HT1080 (cell line): ENCODE results near the gene CORO1C. TPM values are rescaled to one million over a fixed set of nuclear protein-coding genes. Genes with fewer than 3 reads are reported as not detected.
A peak's percentile ranks its signal among the peaks of the same experiment; 100 is the strongest.
"Not testable (repeated sequence)": the region's sequence is repeated elsewhere in the genome, so short reads cannot be mapped to it uniquely, and the experiment has no call there.

ENCODE experiments used
- DNase-seq: peaks from one replicate; pipeline ENCODE4 v3.0.0-alpha.2; 2015; ENCODE audit warnings: low read depth
- total RNA-seq: library from RNA; depleted of rRNA; stranded (reverse); fragments of >200 nt; shearing (Covaris generic); gene quantifications from 2 replicates; pipeline ENCODE4 v1.2.3, GENCODE V29; 2014

The CORO1C gene
- total RNA-seq, 1 experiment from 2014 or later: 210 TPM

- no peak for DNase-seq
Measured at GRCh38 chr12:108676707-108677106, 54.6 kb downstream of the CORO1C start.

- no peak for DNase-seq
Measured at GRCh38 chr12:108675792-108676191, 55.5 kb downstream of the CORO1C start.

- DNase-seq: no peak
Measured at GRCh38 chr12:108672054-108672453, 59.3 kb downstream of the CORO1C start.

GRCh38 chr12:108671110-108671509, 60.2 kb downstream of the CORO1C start:
- DNase-seq: no peak

- DNase-seq: no peak
Measured at GRCh38 chr12:108670066-108670631, 61.2 kb downstream of the CORO1C start.

GRCh38 chr12:108668542-108668941, 62.8 kb downstream of the CORO1C start:
- no peak for DNase-seq

GRCh38 chr12:108668063-108668462, 63.3 kb downstream of the CORO1C start:
- no peak for DNase-seq

- no peak for DNase-seq
Measured at GRCh38 chr12:108667349-108667748, 64.0 kb downstream of the CORO1C start.

GRCh38 chr12:108666401-108666881, 64.9 kb downstream of the CORO1C start:
- DNase-seq: no peak

- DNase-seq: no peak
Measured at GRCh38 chr12:108665608-108666202, 65.6 kb downstream of the CORO1C start.

- peak; percentile 92 for DNase-seq
Measured at GRCh38 chr12:108664338-108665258, 66.7 kb downstream of the CORO1C start.

- DNase-seq: no peak
Measured at GRCh38 chr12:108663324-108664015, 67.8 kb downstream of the CORO1C start.

GRCh38 chr12:108658115-108658514, 73.2 kb downstream of the CORO1C start:
- DNase-seq: not testable (repeated sequence)

GRCh38 chr12:108657130-108657745, 74.1 kb downstream of the CORO1C start:
- no peak for DNase-seq

GRCh38 chr12:108656247-108656646, 75.1 kb downstream of the CORO1C start:
- not testable (repeated sequence) for DNase-seq

- DNase-seq: not testable (repeated sequence)
Measured at GRCh38 chr12:108655812-108656175, 75.5 kb downstream of the CORO1C start.

- DNase-seq: not testable (repeated sequence)
Measured at GRCh38 chr12:108654622-108655021, 76.7 kb downstream of the CORO1C start.

- no peak for DNase-seq
Measured at GRCh38 chr12:108653922-108654321, 77.4 kb downstream of the CORO1C start.

- no peak for DNase-seq
Measured at GRCh38 chr12:108653082-108653516, 78.2 kb downstream of the CORO1C start.

- no peak for DNase-seq
Measured at GRCh38 chr12:108650083-108650482, 81.2 kb downstream of the CORO1C start.

GRCh38 chr12:108649669-108650068, 81.6 kb downstream of the CORO1C start:
- DNase-seq: peak; percentile 92
